DOHH2 (cell line): Measurements from ENCODE around the gene PCDH17.

Source experiments
- H3F3A ChIP-seq: fragments of 200-600 bp; sonication (generic), shearing (Covaris generic); 2 replicates; pipeline ENCODE4 v1.6.0; 2016; ENCODE audit warnings: antibody characterized with exemption, mild to moderate bottlenecking; ENCODE audit not compliant: control insufficient read depth, insufficient read depth
- H3K27ac ChIP-seq: fragments of 200-600 bp; sonication (generic); 2 replicates; pipeline ENCODE4 v1.5.1; 2014; ENCODE audit warnings: low read depth, mild to moderate bottlenecking, low read length, moderate library complexity
- H3K27me3 ChIP-seq: fragments of 200-600 bp; sonication (generic); 2 replicates; pipeline ENCODE4 v1.6.1; 2014; ENCODE audit warnings: mild to moderate bottlenecking, low read length, mixed read lengths; ENCODE audit not compliant: control insufficient read depth
- H3K36me3 ChIP-seq: fragments of 200-600 bp; sonication (generic); 2 replicates; pipeline ENCODE4 v1.6.1; 2014; ENCODE audit warnings: mild to moderate bottlenecking, low read length, moderate library complexity, mixed read lengths; ENCODE audit not compliant: control insufficient read depth
- H3K4me1 ChIP-seq: fragments of 200-600 bp; sonication (generic); 2 replicates; pipeline ENCODE4 v1.6.1; 2014; ENCODE audit warnings: mild to moderate bottlenecking, low read length, mixed read lengths; ENCODE audit not compliant: control insufficient read depth
- H3K4me2 ChIP-seq: fragments of 200-600 bp; sonication (generic); 2 replicates; pipeline ENCODE4 v1.6.0; 2014; ENCODE audit warnings: mild to moderate bottlenecking, low read length, moderate library complexity
- H3K4me3 ChIP-seq: fragments of 200-600 bp; sonication (generic); 2 replicates; pipeline ENCODE4 v1.5.1; 2014; ENCODE audit warnings: mild to moderate bottlenecking, low read length, mixed read lengths
- H3K79me2 ChIP-seq: fragments of 200-600 bp; sonication (generic); 2 replicates; pipeline ENCODE4 v1.6.1; 2014; ENCODE audit warnings: mild to moderate bottlenecking, low read length, mixed read lengths; ENCODE audit not compliant: control insufficient read depth
- H3K9me2 ChIP-seq: fragments of 200-600 bp; sonication (generic); replicated peaks from 2 replicates; pipeline ENCODE4 v1.6.1; 2014; ENCODE audit warnings: mild to moderate bottlenecking, low read length, mixed read lengths; ENCODE audit not compliant: control insufficient read depth
- H3K9me3 ChIP-seq: fragments of 200-600 bp; sonication (generic); 2 replicates; pipeline ENCODE4 v1.6.1; 2014; ENCODE audit warnings: antibody characterized with exemption, low read length, mixed read lengths; ENCODE audit not compliant: control insufficient read depth, insufficient read depth
- H4K20me1 ChIP-seq: fragments of 200-600 bp; sonication (generic); 2 replicates; pipeline ENCODE4 v1.6.0; 2014; ENCODE audit warnings: low read depth, mild to moderate bottlenecking, antibody characterized with exemption, low read length, moderate library complexity; ENCODE audit not compliant: control insufficient read depth, insufficient read depth
- CTCF ChIP-seq: fragments of 200-600 bp; sonication (generic); IDR thresholded peaks from one replicate; pipeline ENCODE4 v1.5.1; 2014; ENCODE audit warnings: antibody characterized with exemption, mild to moderate bottlenecking, low read depth, low read length; ENCODE audit not compliant: poor library complexity, severe bottlenecking
- EZH2phosphoT487 ChIP-seq: fragments of 200-600 bp; sonication (generic); IDR thresholded peaks from 2 replicates; pipeline ENCODE4 v1.6.1; 2017; ENCODE audit warnings: borderline replicate concordance, mild to moderate bottlenecking, antibody characterized with exemption, low read length, moderate library complexity, mixed read lengths

Gene PCDH17

GRCh38 chr13:57630661-57631595, 616 bp upstream of the PCDH17 start:
- H3K36me3 ChIP-seq, result no peaks in the 10 kb centered on the region
- H4K20me1 ChIP-seq, result no peaks in the 10 kb centered on the region
- peaks cover 16% of the 10 kb centered on the region; the same call in 1 of the 2 replicates for H3K9me3 ChIP-seq
- no peaks in the 10 kb centered on the region for H3K79me2 ChIP-seq
- H3F3A ChIP-seq, result no peaks in the 10 kb centered on the region
- no peak overlapping the region for H3K27ac ChIP-seq
- no peaks in the 10 kb centered on the region for H3K27me3 ChIP-seq
- no peaks in the 10 kb centered on the region for H3K9me2 ChIP-seq
- TF ChIP-seq EZH2phosphoT487, result no peak
- TF ChIP-seq CTCF, result no peak
- no peaks in the 10 kb centered on the region for H3K4me1 ChIP-seq
- no peak overlapping the region for H3K4me2 ChIP-seq
- no peak overlapping the region for H3K4me3 ChIP-seq

GRCh38 chr13:57632276-57633140, 964 bp downstream of the PCDH17 start:
- Histone ChIP-seq H3K4me1 (no peaks in the 10 kb centered on the region), H3K79me2 (no peaks in the 10 kb centered on the region), H3K36me3 (no peaks in the 10 kb centered on the region), H3K27me3 (no peaks in the 10 kb centered on the region), H3K27ac (no peak overlapping the region), H4K20me1 (no peaks in the 10 kb centered on the region), H3K4me3 (no peak overlapping the region), H3K9me3 (peaks cover 16% of the 10 kb centered on the region; the same call in 1 of the 2 replicates), H3K9me2 (no peaks in the 10 kb centered on the region), H3K4me2 (no peak overlapping the region), H3F3A (no peaks in the 10 kb centered on the region)
- TF ChIP-seq CTCF, result no peak
- TF ChIP-seq EZH2phosphoT487, result no peak

- Histone ChIP-seq H3K36me3 (no peaks in the 10 kb centered on the region), H3K27ac (no peak overlapping the region), H3K4me3 (no peak overlapping the region), H3K27me3 (no peaks in the 10 kb centered on the region), H3K9me3 (peaks cover 16% of the 10 kb centered on the region; the same call in 1 of the 2 replicates), H3F3A (no peaks in the 10 kb centered on the region), H3K79me2 (no peaks in the 10 kb centered on the region), H3K9me2 (no peaks in the 10 kb centered on the region), H3K4me1 (no peaks in the 10 kb centered on the region), H3K4me2 (no peak overlapping the region), H4K20me1 (no peaks in the 10 kb centered on the region)
- no peak for TF ChIP-seq CTCF
- TF ChIP-seq EZH2phosphoT487, result no peak
These were observed 1.8 kb downstream of the PCDH17 start for GRCh38 chr13:57633141-57633949.
